ENCODE results near the gene CASKIN1.

The CASKIN1 gene

GRCh38 chr16:2186505-2186904 is 9.9 kb downstream of the CASKIN1 start:
- H3K4me3 ChIP-seq (ENCODE audit: low read length), result no peak overlapping the region
- H3K9ac ChIP-seq (ENCODE audit: low read depth, low read length), result no peak overlapping the region
- no peaks in the 10 kb centered on the region for H3K9me3 ChIP-seq (replicated peaks; ENCODE audit: low read length)
- no peaks in the 10 kb centered on the region for H3K36me3 ChIP-seq (ENCODE audit: insufficient read depth, low read length)
- H3K4me2 ChIP-seq (ENCODE audit: low read length), result no peak overlapping the region
- peaks cover 3% of the 10 kb centered on the region for H3K27me3 ChIP-seq (ENCODE audit: control insufficient read depth, insufficient read depth, low read length)
- no peaks in the 10 kb centered on the region for H3K4me1 ChIP-seq (ENCODE audit: control insufficient read depth, insufficient read depth, low read length)

GRCh38 chr16:2186064-2186463 is 10.3 kb downstream of the CASKIN1 start:
- no peaks in the 10 kb centered on the region for H3K4me1 ChIP-seq (ENCODE audit: control insufficient read depth, insufficient read depth, low read length)
- no peaks in the 10 kb centered on the region for H3K36me3 ChIP-seq (ENCODE audit: insufficient read depth, low read length)
- H3K27me3 ChIP-seq (ENCODE audit: control insufficient read depth, insufficient read depth, low read length), result peaks cover 3% of the 10 kb centered on the region
- H3K4me3 ChIP-seq (ENCODE audit: low read length), result no peak overlapping the region
- H3K9me3 ChIP-seq (replicated peaks; ENCODE audit: low read length), result no peaks in the 10 kb centered on the region
- no peak overlapping the region for H3K9ac ChIP-seq (ENCODE audit: low read depth, low read length)
- no peak overlapping the region for H3K4me2 ChIP-seq (ENCODE audit: low read length)

GRCh38 chr16:2184962-2185361 is 11.4 kb downstream of the CASKIN1 start:
- Histone ChIP-seq H3K36me3 (ENCODE audit: insufficient read depth, low read length) (no peaks in the 10 kb centered on the region), H3K27me3 (ENCODE audit: control insufficient read depth, insufficient read depth, low read length) (peaks cover 3% of the 10 kb centered on the region), H3K4me3 (ENCODE audit: low read length) (no peak overlapping the region), H3K9me3 (replicated peaks; ENCODE audit: low read length) (no peaks in the 10 kb centered on the region), H3K9ac (ENCODE audit: low read depth, low read length) (no peak overlapping the region), H3K4me2 (ENCODE audit: low read length) (no peak overlapping the region), H3K4me1 (ENCODE audit: control insufficient read depth, insufficient read depth, low read length) (no peaks in the 10 kb centered on the region)

- no peak overlapping the region for H3K4me2 ChIP-seq (ENCODE audit: low read length)
- H3K4me1 ChIP-seq (ENCODE audit: control insufficient read depth, insufficient read depth, low read length), result no peaks in the 10 kb centered on the region
- H3K9me3 ChIP-seq (replicated peaks; ENCODE audit: low read length), result no peaks in the 10 kb centered on the region
- no peak overlapping the region for H3K4me3 ChIP-seq (ENCODE audit: low read length)
- no peaks in the 10 kb centered on the region for H3K36me3 ChIP-seq (ENCODE audit: insufficient read depth, low read length)
- H3K9ac ChIP-seq (ENCODE audit: low read depth, low read length), result no peak overlapping the region
- H3K27me3 ChIP-seq (ENCODE audit: control insufficient read depth, insufficient read depth, low read length), result peaks cover 3% of the 10 kb centered on the region
These were observed 12.1 kb downstream of the CASKIN1 start for GRCh38 chr16:2184346-2184745.

- Histone ChIP-seq H3K9me3 (replicated peaks; ENCODE audit: low read length) (no peaks in the 10 kb centered on the region), H3K4me1 (ENCODE audit: control insufficient read depth, insufficient read depth, low read length) (no peaks in the 10 kb centered on the region), H3K4me2 (ENCODE audit: low read length) (no peak overlapping the region), H3K36me3 (ENCODE audit: insufficient read depth, low read length) (no peaks in the 10 kb centered on the region), H3K27me3 (ENCODE audit: control insufficient read depth, insufficient read depth, low read length) (peaks cover 3% of the 10 kb centered on the region), H3K4me3 (ENCODE audit: low read length) (no peak overlapping the region), H3K9ac (ENCODE audit: low read depth, low read length) (no peak overlapping the region)
These were observed 12.7 kb downstream of the CASKIN1 start for GRCh38 chr16:2183671-2184070.

GRCh38 chr16:2181952-2182351 is 14.5 kb downstream of the CASKIN1 start:
- H3K9ac ChIP-seq (ENCODE audit: low read depth, low read length), result no peak overlapping the region
- H3K9me3 ChIP-seq (replicated peaks; ENCODE audit: low read length), result no peaks in the 10 kb centered on the region
- H3K27me3 ChIP-seq (ENCODE audit: control insufficient read depth, insufficient read depth, low read length), result peaks cover 3% of the 10 kb centered on the region
- no peak overlapping the region for H3K4me3 ChIP-seq (ENCODE audit: low read length)
- H3K4me1 ChIP-seq (ENCODE audit: control insufficient read depth, insufficient read depth, low read length), result no peaks in the 10 kb centered on the region
- H3K36me3 ChIP-seq (ENCODE audit: insufficient read depth, low read length), result peaks cover 8% of the 10 kb centered on the region
- no peak overlapping the region for H3K4me2 ChIP-seq (ENCODE audit: low read length)

- H3K9me3 ChIP-seq (replicated peaks; ENCODE audit: low read length), result no peaks in the 10 kb centered on the region
- peaks cover 13% of the 10 kb centered on the region for H3K36me3 ChIP-seq (ENCODE audit: insufficient read depth, low read length)
- no peak overlapping the region for H3K9ac ChIP-seq (ENCODE audit: low read depth, low read length)
- no peak overlapping the region for H3K4me3 ChIP-seq (ENCODE audit: low read length)
- H3K4me2 ChIP-seq (ENCODE audit: low read length), result no peak overlapping the region
- peaks cover 3% of the 10 kb centered on the region for H3K27me3 ChIP-seq (ENCODE audit: control insufficient read depth, insufficient read depth, low read length)
- H3K4me1 ChIP-seq (ENCODE audit: control insufficient read depth, insufficient read depth, low read length), result no peaks in the 10 kb centered on the region
These were observed 15.2 kb downstream of the CASKIN1 start for GRCh38 chr16:2180962-2181923.

- no peak overlapping the region for H3K9ac ChIP-seq (ENCODE audit: low read depth, low read length)
- H3K4me3 ChIP-seq (ENCODE audit: low read length), result no peak overlapping the region
- H3K4me2 ChIP-seq (ENCODE audit: low read length), result no peak overlapping the region
- peaks cover 3% of the 10 kb centered on the region for H3K27me3 ChIP-seq (ENCODE audit: control insufficient read depth, insufficient read depth, low read length)
- no peaks in the 10 kb centered on the region for H3K9me3 ChIP-seq (replicated peaks; ENCODE audit: low read length)
- H3K4me1 ChIP-seq (ENCODE audit: control insufficient read depth, insufficient read depth, low read length), result no peaks in the 10 kb centered on the region
- peaks cover 20% of the 10 kb centered on the region for H3K36me3 ChIP-seq (ENCODE audit: insufficient read depth, low read length)
These were observed 15.9 kb downstream of the CASKIN1 start for GRCh38 chr16:2180461-2180860.

GRCh38 chr16:2179576-2179975 is 16.8 kb downstream of the CASKIN1 start:
- Histone ChIP-seq H3K36me3 (ENCODE audit: insufficient read depth, low read length) (peaks cover 29% of the 10 kb centered on the region), H3K4me1 (ENCODE audit: control insufficient read depth, insufficient read depth, low read length) (no peaks in the 10 kb centered on the region), H3K4me3 (ENCODE audit: low read length) (no peak overlapping the region), H3K9ac (ENCODE audit: low read depth, low read length) (no peak overlapping the region), H3K27me3 (ENCODE audit: control insufficient read depth, insufficient read depth, low read length) (peaks cover 3% of the 10 kb centered on the region), H3K9me3 (replicated peaks; ENCODE audit: low read length) (no peaks in the 10 kb centered on the region), H3K4me2 (ENCODE audit: low read length) (no peak overlapping the region)

- peaks cover 33% of the 10 kb centered on the region for H3K36me3 ChIP-seq (ENCODE audit: insufficient read depth, low read length)
- no peak overlapping the region for H3K4me3 ChIP-seq (ENCODE audit: low read length)
- no peaks in the 10 kb centered on the region for H3K9me3 ChIP-seq (replicated peaks; ENCODE audit: low read length)
- H3K27me3 ChIP-seq (ENCODE audit: control insufficient read depth, insufficient read depth, low read length), result no peaks in the 10 kb centered on the region
- no peaks in the 10 kb centered on the region for H3K4me1 ChIP-seq (ENCODE audit: control insufficient read depth, insufficient read depth, low read length)
- H3K9ac ChIP-seq (ENCODE audit: low read depth, low read length), result no peak overlapping the region
- no peak overlapping the region for H3K4me2 ChIP-seq (ENCODE audit: low read length)
These were observed 17.3 kb downstream of the CASKIN1 start for GRCh38 chr16:2179107-2179501.

GRCh38 chr16:2178321-2179106 is 17.9 kb downstream of the CASKIN1 start:
- Histone ChIP-seq H3K9me3 (replicated peaks; ENCODE audit: low read length) (no peaks in the 10 kb centered on the region), H3K4me1 (ENCODE audit: control insufficient read depth, insufficient read depth, low read length) (no peaks in the 10 kb centered on the region), H3K36me3 (ENCODE audit: insufficient read depth, low read length) (peaks cover 37% of the 10 kb centered on the region)

More at GRCh38 chr16:2178321-2179106, 17.9 kb downstream of the CASKIN1 start:
- Histone ChIP-seq H3K4me3 (ENCODE audit: low read length) (no peak overlapping the region), H3K27me3 (ENCODE audit: control insufficient read depth, insufficient read depth, low read length) (no peaks in the 10 kb centered on the region), H3K9ac (ENCODE audit: low read depth, low read length) (no peak overlapping the region), H3K4me2 (ENCODE audit: low read length) (no peak overlapping the region)
